Fibroblast of the conjunctiva (primary cell): ENCODE measurements around the gene LGALSL.

Experiments
- DNase-seq: peaks from one replicate; pipeline ENCODE4 v3.0.0-alpha.2; 2010; ENCODE audit warnings: low read depth

The LGALSL gene

GRCh38 chr2:64498438-64498837 is 44.5 kb downstream of the LGALSL start:
- no peak for DNase-seq

DNA sequence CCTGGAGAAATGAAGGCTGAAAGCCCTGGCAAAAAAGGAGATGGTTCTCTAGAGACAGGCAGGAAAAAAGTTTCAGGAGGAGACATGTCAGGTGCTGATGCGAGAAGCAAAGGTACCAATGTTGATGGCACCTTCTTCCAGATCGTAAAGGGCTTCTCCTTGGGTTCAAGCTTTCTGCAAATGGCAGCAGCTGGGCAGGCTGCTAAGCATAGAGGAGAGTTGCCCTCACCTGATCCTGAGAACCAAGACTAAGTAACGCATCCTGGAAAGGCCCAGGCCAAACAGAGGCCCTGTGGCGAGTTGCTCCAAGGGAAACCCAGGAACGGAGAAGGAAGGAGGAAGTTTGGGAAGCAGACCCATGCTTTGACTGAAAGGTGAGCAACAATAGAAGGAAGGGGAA is 46.6 kb downstream of the LGALSL start:
- no peak for DNase-seq

GRCh38 chr2:64501946-64502345 is 48.0 kb downstream of the LGALSL start:
- DNase-seq, result no peak

- no peak for DNase-seq
These were observed 48.9 kb downstream of the LGALSL start for GRCh38 chr2:64502860-64503259.

GRCh38 chr2:64504774-64505720 is 51.1 kb downstream of the LGALSL start:
- no peak for DNase-seq

DNA sequence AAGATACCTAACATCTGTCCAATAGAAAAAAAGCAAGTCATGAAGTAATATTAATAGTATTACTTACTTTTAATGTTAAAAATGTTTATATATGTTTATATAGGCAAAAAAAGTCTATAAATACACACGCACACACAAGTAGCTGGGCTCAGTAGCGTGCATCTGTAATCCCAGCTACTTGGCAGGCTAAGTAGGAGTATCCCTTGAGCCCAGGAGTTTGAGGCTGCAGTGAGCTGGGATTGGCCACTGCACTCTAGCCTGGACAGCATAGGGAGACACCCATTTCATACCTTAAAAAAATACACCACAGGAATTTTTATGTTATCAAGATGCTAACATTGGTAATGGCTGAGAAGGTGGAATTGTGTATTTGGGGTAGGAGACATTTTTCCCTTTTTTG is 52.7 kb downstream of the LGALSL start:
- DNase-seq, result no peak
